SK-N-MC (cell line): ENCODE results near the gene SHC3.

ENCODE experiments used
- EZH2 ChIP-seq: fragments of 200-600 bp; sonication (generic); IDR thresholded peaks from one replicate; pipeline ENCODE4 v1.6.1; 2017; ENCODE audit warnings: antibody characterized with exemption
- POLR2AphosphoS5 ChIP-seq: IDR thresholded peaks from 2 replicates; pipeline ENCODE4 v1.6.1; 2012; ENCODE audit warnings: mild to moderate bottlenecking, low read depth, low read length, borderline replicate concordance

DNA sequence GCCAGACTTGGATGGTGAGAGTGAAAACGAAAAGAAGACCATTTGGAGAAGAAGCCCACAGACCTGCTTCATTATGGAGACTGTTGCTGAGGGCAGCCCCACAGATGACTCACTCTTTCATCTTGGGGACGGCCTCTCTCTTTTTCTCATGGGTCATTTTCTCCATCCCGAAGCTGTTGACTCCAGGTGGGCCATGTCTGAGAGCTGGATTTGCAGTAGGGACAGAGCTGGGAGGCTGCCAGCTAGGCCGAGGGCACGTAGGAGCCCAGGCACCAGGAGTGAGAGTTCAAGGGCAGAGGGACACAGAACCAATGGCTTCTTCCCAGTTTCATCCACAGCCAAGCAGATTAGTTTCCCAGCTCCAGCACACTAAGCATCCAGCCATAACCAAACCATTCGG is 95.0 kb downstream of the SHC3 start:
- TF ChIP-seq EZH2 = no peak
- no peak for TF ChIP-seq POLR2AphosphoS5
